Liver (tissue), 2 donors: ENCODE results near the gene MED15.

Experiments used
- CTCF ChIP-seq: fragments of 150-350 bp; IDR thresholded peaks from 2 replicates; pipeline ENCODE4 v1.5.1; 2017; ENCODE audit warnings: improper control_type of control experiment, low read depth, low read length; ENCODE audit not compliant: missing input control
- MAX ChIP-seq: IDR thresholded peaks from 2 replicates; pipeline ENCODE4 v1.6.1; 2016; ENCODE audit warnings: antibody characterized with exemption
- donor health status: healthy.

GRCh38 chr22:20479612-20480196, 27.7 kb upstream of the MED15 start:
- TF ChIP-seq MAX (no peak), CTCF (no peak)
